GM20431 (cell line): Measurements from ENCODE around the gene ID1.
"Not testable (repeated sequence)": the region's sequence is repeated elsewhere in the genome, so short reads cannot be mapped to it uniquely, and the experiment has no call there.

Experiments used
- in situ Hi-C: fragments of 300-500 bp; cut with MseI, MboI; formaldehyde crosslinking; loops from one replicate; pipeline ENCODE4 v1.15.0; 2020; ENCODE audit warnings: low sequenced_read_pairs; ENCODE audit not compliant: unreplicated experiment

The ID1 gene

GRCh38 chr20:31572701-31573554 lies 32.2 kb upstream of the ID1 start:
- in situ Hi-C loops, result no loop called here

- in situ Hi-C loops, result no loop called here
Observed at GRCh38 chr20:31573555-31574321, 31.4 kb upstream of the ID1 start.

- in situ Hi-C loops, result not testable (repeated sequence)
Observed at GRCh38 chr20:31574986-31575385, 30.1 kb upstream of the ID1 start.

- in situ Hi-C loops, result no loop called here
Observed at GRCh38 chr20:31576751-31577150, 28.3 kb upstream of the ID1 start.

- in situ Hi-C loops, result no loop called here
Observed at GRCh38 chr20:31577194-31577593, 27.9 kb upstream of the ID1 start.

GRCh38 chr20:31578448-31579138 lies 26.5 kb upstream of the ID1 start:
- in situ Hi-C loops, result no loop called here

GRCh38 chr20:31579245-31579644 lies 25.8 kb upstream of the ID1 start:
- in situ Hi-C loops, result no loop called here

GRCh38 chr20:31579941-31580651 lies 25.0 kb upstream of the ID1 start:
- in situ Hi-C loops, result not testable (repeated sequence)

GRCh38 chr20:31580706-31581105 lies 24.4 kb upstream of the ID1 start:
- in situ Hi-C loops, result no loop called here

GRCh38 chr20:31581391-31581790 lies 23.7 kb upstream of the ID1 start:
- in situ Hi-C loops, result no loop called here

GRCh38 chr20:31587545-31588389 lies 17.3 kb upstream of the ID1 start:
- in situ Hi-C loops, result no loop called here

- in situ Hi-C loops, result no loop called here
Observed at GRCh38 chr20:31590717-31591225, 14.3 kb upstream of the ID1 start.

- in situ Hi-C loops, result no loop called here
Observed at GRCh38 chr20:31593221-31594001, 11.7 kb upstream of the ID1 start.

- in situ Hi-C loops, result no loop called here
Observed at GRCh38 chr20:31594002-31594557, 11.0 kb upstream of the ID1 start.

GRCh38 chr20:31594558-31595379 lies 10.3 kb upstream of the ID1 start:
- in situ Hi-C loops, result no loop called here

GRCh38 chr20:31595380-31595653 lies 9.8 kb upstream of the ID1 start:
- in situ Hi-C loops, result no loop called here

- in situ Hi-C loops, result no loop called here
Observed at GRCh38 chr20:31595654-31596411, 9.3 kb upstream of the ID1 start.
